HG02678 (cell line): ENCODE results near the gene TBC1D22A.
"Not testable (repeated sequence)": the region's sequence is repeated elsewhere in the genome, so short reads cannot be mapped to it uniquely, and the experiment has no call there.

Experiments
- ATAC-seq: cut with Tn5 transposase; IDR thresholded peaks from one replicate; pipeline ENCODE4 v1.9.1; 2021; ENCODE audit warnings: mild to moderate bottlenecking, moderate library complexity; ENCODE audit not compliant: unreplicated experiment

Gene TBC1D22A

GRCh38 chr22:47169801-47170140, 407.3 kb downstream of the TBC1D22A start:
- no peak for ATAC-seq

GRCh38 chr22:47170511-47171440, 408.3 kb downstream of the TBC1D22A start:
- ATAC-seq = not testable (repeated sequence)

GRCh38 chr22:47171441-47172221, 409.2 kb downstream of the TBC1D22A start:
- ATAC-seq = no peak

DNA sequence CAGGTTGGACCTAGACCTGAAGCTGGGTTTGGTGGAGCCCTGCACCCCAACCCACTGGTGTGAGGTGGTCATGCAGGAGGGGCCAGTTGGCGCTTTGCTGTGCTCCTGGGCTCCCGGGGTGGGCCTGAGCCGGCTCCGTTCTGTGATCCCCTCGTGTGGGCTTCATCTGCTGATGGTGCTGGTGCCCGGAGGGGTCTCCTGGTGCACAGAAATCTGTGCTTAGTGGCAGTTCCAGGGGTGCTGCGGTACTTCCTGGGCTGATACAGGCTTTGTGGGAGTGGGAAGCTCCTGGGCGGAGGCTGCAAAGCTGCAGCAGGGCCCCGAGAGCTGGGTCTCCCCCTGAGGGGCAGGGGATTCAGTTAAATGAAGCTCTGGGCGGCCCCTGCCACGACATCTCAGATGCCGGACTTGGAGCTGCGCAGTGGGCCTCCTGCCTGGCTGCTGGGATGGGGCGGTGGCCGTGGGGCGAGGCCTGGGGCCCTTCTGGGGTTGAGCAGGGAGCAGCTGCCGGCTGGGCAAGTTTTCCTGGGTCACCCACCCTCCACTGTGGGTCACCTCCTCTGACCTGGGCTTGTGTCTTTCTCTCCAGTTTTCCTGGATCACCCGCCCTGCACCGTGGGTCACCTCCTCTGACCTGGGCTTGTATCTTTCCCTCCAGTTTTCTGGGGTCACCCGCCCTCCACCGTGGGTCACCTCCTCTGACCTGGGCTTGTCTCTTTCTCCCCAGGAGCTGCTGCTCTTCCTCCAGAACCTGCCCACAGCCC, 410.5 kb downstream of the TBC1D22A start:
- no peak for ATAC-seq

GRCh38 chr22:47173535-47174021, 411.1 kb downstream of the TBC1D22A start:
- no peak for ATAC-seq

- no peak for ATAC-seq
These were observed 411.6 kb downstream of the TBC1D22A start for GRCh38 chr22:47174096-47174495.

GRCh38 chr22:47174671-47175112, 412.2 kb downstream of the TBC1D22A start:
- no peak for ATAC-seq

GRCh38 chr22:47175151-47176025, 412.9 kb downstream of the TBC1D22A start:
- ATAC-seq = no peak

- no peak for ATAC-seq
These were observed 413.6 kb downstream of the TBC1D22A start for GRCh38 chr22:47176026-47176389.

- ATAC-seq = no peak
These were observed 414.3 kb downstream of the TBC1D22A start for GRCh38 chr22:47176573-47177333.

GRCh38 chr22:47177334-47177815, 414.9 kb downstream of the TBC1D22A start:
- no peak for ATAC-seq

- no peak for ATAC-seq
These were observed 415.9 kb downstream of the TBC1D22A start for GRCh38 chr22:47178339-47178738.

DNA sequence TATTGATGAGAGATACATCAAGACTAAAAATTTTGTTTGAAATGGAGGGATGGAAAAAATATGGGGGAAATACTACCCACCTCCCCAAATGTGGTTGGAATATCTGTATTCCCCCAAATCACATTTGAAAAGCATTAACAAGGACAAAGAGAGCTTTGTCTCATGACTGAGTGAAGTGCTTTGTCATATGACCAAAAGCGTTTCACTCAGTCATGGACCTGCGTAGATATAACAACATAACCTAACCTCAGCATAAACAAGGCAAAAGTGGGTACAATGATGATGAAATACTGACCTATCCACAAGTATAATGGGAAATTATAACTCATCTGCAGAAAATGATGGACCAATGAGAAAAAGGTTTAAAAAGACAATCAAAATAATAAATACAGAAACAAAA, 418.3 kb downstream of the TBC1D22A start:
- no peak for ATAC-seq

DNA sequence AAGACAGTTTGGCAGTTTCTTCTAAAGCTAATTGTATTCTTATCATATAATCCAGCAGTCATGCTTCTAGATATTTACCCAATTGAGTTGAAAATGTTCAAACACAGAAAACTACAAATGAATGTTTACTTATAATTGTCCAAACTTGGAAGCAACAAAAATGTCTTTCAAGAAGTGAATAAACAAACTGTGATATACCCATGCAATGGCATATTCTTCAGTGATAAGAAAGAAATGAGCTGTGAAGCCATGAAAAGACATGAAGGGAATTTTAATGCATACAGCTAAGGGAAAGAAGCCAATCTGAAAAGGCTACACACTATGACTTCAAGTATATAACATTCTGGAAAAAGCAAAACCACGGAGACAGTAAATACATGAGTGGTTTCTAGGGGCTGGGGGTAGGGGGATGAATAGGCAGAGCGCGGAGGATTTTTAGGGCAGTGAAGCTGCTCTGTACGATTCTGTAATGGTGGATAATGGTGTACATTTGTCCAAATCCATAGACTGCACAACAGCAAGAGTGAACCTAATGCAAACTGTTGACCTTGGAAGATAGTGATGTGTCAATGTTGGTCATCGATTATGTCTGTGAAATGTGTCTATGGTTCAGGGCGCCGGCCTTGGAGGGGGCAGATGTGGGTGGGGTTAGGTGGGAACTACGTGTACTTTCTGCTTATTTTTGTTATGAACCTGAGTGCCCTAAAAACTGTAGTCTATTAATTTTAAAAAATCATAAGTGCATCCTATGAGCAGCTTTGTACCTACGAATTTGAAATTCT, 424.9 kb downstream of the TBC1D22A start:
- ATAC-seq = no peak

- ATAC-seq = no peak
These were observed 426.0 kb downstream of the TBC1D22A start for GRCh38 chr22:47188261-47189055.

DNA sequence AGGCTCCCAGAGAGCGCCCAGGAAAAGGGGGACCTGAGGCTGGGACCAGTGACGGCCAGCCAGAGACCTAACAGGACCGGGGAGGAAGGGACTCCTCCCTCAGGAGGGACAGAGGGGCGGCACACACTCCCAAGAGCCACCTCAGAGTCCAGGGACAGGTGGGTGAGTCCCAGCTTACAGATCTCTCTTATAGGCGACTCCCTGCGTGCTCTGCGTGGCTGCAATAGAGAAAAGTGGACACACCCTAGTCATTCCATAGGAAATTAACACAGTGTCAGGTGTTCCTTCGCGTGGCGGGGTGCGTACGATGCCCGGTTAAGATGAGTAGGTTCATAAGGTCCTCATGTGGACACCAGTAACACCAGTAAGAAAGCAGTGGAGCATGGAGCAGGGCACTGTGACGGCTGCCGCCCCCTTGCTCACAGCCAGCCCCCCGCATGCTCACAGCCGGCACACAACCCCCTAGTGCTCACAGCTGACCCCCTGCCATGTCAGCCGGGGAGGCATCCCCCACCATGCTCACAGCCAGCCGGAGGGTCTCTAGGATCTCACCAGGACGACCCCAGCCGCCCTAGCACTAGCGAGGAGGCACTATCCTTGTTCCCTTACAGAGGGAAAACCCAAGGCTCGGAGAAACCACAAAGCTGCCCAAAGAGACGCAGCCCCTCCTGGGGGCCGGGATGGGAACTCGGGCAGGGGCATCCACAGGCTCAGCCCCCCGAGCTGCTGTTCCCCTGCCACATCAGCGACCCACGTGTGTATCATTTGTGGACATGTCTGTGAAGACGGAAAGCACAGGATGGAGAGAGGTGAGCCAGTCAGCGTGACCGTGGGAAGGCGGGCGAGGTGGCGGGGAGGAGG, 426.8 kb downstream of the TBC1D22A start:
- no peak for ATAC-seq
